ENCODE data around the gene FOSL1. TPM values are rescaled to one million over a fixed set of nuclear protein-coding genes. Genes with fewer than 3 reads are reported as not detected.

Gene FOSL1
- total RNA-seq, 1 donor from 2014 or later = 0.47 TPM

- intact Hi-C loops (cut with micrococcal nuclease) = no loop called here
- no peak for TF ChIP-seq CTCF (IDR thresholded peaks at IDR 0.05; ENCODE audit: borderline replicate concordance)
- Histone ChIP-seq H3K27ac (replicated peaks) (no peak overlapping the region), H3K4me1 (peaks cover 56% of the 10 kb centered on the region), H3K27me3 (ENCODE audit: low read depth) (no peaks in the 10 kb centered on the region), H3K36me3 (peaks cover 74% of the 10 kb centered on the region), H3K4me3 (no peak overlapping the region), H3K9me3 (replicated peaks) (no peaks in the 10 kb centered on the region)
- DNase-seq = peak; percentile 13
Measured at GRCh38 chr11:65863889-65864705, 36.1 kb downstream of the FOSL1 start.

GRCh38 chr11:65862941-65863888, 37.0 kb downstream of the FOSL1 start:
- Histone ChIP-seq H3K4me3 (no peak overlapping the region), H3K27me3 (ENCODE audit: low read depth) (no peaks in the 10 kb centered on the region), H3K36me3 (peaks cover 69% of the 10 kb centered on the region), H3K4me1 (peaks cover 63% of the 10 kb centered on the region), H3K9me3 (replicated peaks) (no peaks in the 10 kb centered on the region), H3K27ac (replicated peaks) (no peak overlapping the region)
- TF ChIP-seq CTCF (IDR thresholded peaks at IDR 0.05; ENCODE audit: borderline replicate concordance) = no peak
- intact Hi-C loops (cut with micrococcal nuclease) = no loop called here
- DNase-seq = no peak

- H3K4me1 ChIP-seq = peaks cover 62% of the 10 kb centered on the region
- no peaks in the 10 kb centered on the region for H3K27me3 ChIP-seq (ENCODE audit: low read depth)
- H3K36me3 ChIP-seq = peaks cover 60% of the 10 kb centered on the region
- intact Hi-C loops (cut with micrococcal nuclease) = no loop called here
- no peak for DNase-seq
- peak overlapping the region; percentile 97 for H3K27ac ChIP-seq (replicated peaks)
- no peaks in the 10 kb centered on the region for H3K9me3 ChIP-seq (replicated peaks)
- TF ChIP-seq CTCF (IDR thresholded peaks at IDR 0.05; ENCODE audit: borderline replicate concordance) = no peak
- peak overlapping the region; percentile 80 for H3K4me3 ChIP-seq
Measured at GRCh38 chr11:65862191-65862735, 37.9 kb downstream of the FOSL1 start.

GRCh38 chr11:65861533-65862183, 38.5 kb downstream of the FOSL1 start:
- no peaks in the 10 kb centered on the region for H3K9me3 ChIP-seq (replicated peaks)
- no peak for TF ChIP-seq CTCF (IDR thresholded peaks at IDR 0.05; ENCODE audit: borderline replicate concordance)
- peak overlapping the region; percentile 97 for H3K27ac ChIP-seq (replicated peaks)
- H3K27me3 ChIP-seq (ENCODE audit: low read depth) = no peaks in the 10 kb centered on the region
- H3K36me3 ChIP-seq = peaks cover 54% of the 10 kb centered on the region
- peaks cover 67% of the 10 kb centered on the region for H3K4me1 ChIP-seq
- peak overlapping the region; percentile 80 for H3K4me3 ChIP-seq
- intact Hi-C loops (cut with micrococcal nuclease) = no loop called here
- DNase-seq = no peak

- DNase-seq = no peak
- Histone ChIP-seq H3K27me3 (ENCODE audit: low read depth) (no peaks in the 10 kb centered on the region), H3K4me1 (peaks cover 72% of the 10 kb centered on the region), H3K4me3 (peak overlapping the region; percentile 80), H3K36me3 (peaks cover 51% of the 10 kb centered on the region), H3K27ac (replicated peaks) (peak overlapping the region; percentile 97), H3K9me3 (replicated peaks) (no peaks in the 10 kb centered on the region)
- intact Hi-C loops (cut with micrococcal nuclease) = no loop called here
- no peak for TF ChIP-seq CTCF (IDR thresholded peaks at IDR 0.05; ENCODE audit: borderline replicate concordance)
Measured at GRCh38 chr11:65861165-65861505, 39.1 kb downstream of the FOSL1 start.
